WTC11 (cell line): ENCODE measurements around the gene PCBP3. TPM values are rescaled to one million over a fixed set of nuclear protein-coding genes. Genes with fewer than 3 reads are reported as not detected.

Source experiments
- ATAC-seq: fragments of 200-7000 bp; cut with Tn5 transposase; 2 replicates; pipeline ENCODE4 v1.10.0; 2021; ENCODE audit warnings: mild to moderate bottlenecking, moderate library complexity
- CTCF ChIA-PET: fragments of 300-600 bp; sonication (Branson Sonifier 250); formaldehyde crosslinking; loops from one replicate; lab custom pipeline; 2021; ENCODE audit warnings: antibody characterized with exemption; lab: Charles Lee
- POLR2A ChIA-PET: fragments of 350-600 bp; sonication (Branson Sonifier 250); formaldehyde crosslinking; loops from one replicate; lab custom pipeline; 2021; ENCODE audit warnings: antibody characterized with exemption; lab: Charles Lee
- DNase-seq: peaks from one replicate; pipeline ENCODE4 v3.0.0; 2021; ENCODE audit warnings: low spot score
- H3K27ac Mint-ChIP-seq: 2 replicates; pipeline ENCODE4 v1.8.0; 2021; ENCODE audit warnings: mixed read lengths
- H3K27me3 Mint-ChIP-seq: 2 replicates; pipeline ENCODE4 v1.8.0; 2021; ENCODE audit warnings: low read depth, mild to moderate bottlenecking, moderate library complexity, mixed read lengths
- H3K36me3 Mint-ChIP-seq: 2 replicates; pipeline ENCODE4 v1.8.0; 2021; ENCODE audit warnings: mixed read lengths
- H3K4me1 Mint-ChIP-seq: 2 replicates; pipeline ENCODE4 v1.8.0; 2022; ENCODE audit warnings: mixed read lengths
- H3K4me3 Mint-ChIP-seq: 2 replicates; pipeline ENCODE4 v1.8.0; 2021; ENCODE audit warnings: mild to moderate bottlenecking, moderate library complexity, mixed read lengths
- H3K9me3 Mint-ChIP-seq: 2 replicates; pipeline ENCODE4 v1.8.0; 2021; ENCODE audit warnings: mixed read lengths
- ATF2 ChIP-seq: sonication (generic); formaldehyde crosslinking; IDR thresholded peaks from 2 replicates; pipeline ENCODE4 v1.8.1; 2022; ENCODE audit warnings: low read depth, missing genetic modification reagents, borderline replicate concordance
- ATF3 ChIP-seq: sonication (generic); formaldehyde crosslinking; conservative IDR thresholded peaks from 2 replicates; pipeline ENCODE4 v1.8.1; 2022; ENCODE audit warnings: mild to moderate bottlenecking, missing genetic modification reagents
- E2F4 ChIP-seq: sonication (generic); formaldehyde crosslinking; IDR thresholded peaks from 2 replicates; pipeline ENCODE4 v1.8.1; 2022; ENCODE audit warnings: low read depth, mild to moderate bottlenecking, moderate library complexity, missing genetic modification reagents, borderline replicate concordance
- E2F5 ChIP-seq: sonication (generic); formaldehyde crosslinking; IDR thresholded peaks from 2 replicates; pipeline ENCODE4 v1.8.1; 2022; ENCODE audit warnings: mild to moderate bottlenecking, moderate library complexity, missing genetic modification reagents
- FOXP4 ChIP-seq: sonication (generic); formaldehyde crosslinking; IDR thresholded peaks from 2 replicates; pipeline ENCODE4 v1.8.0; 2022; ENCODE audit warnings: mild to moderate bottlenecking, missing genetic modification reagents
- GABPB1 ChIP-seq: sonication (generic); formaldehyde crosslinking; IDR thresholded peaks from 2 replicates; pipeline ENCODE4 v1.8.1; 2023; ENCODE audit warnings: mild to moderate bottlenecking, missing genetic modification reagents
- GRHL2 ChIP-seq: fragments of 250-450 bp; sonication (Bioruptor Pico); IDR thresholded peaks from 2 replicates; pipeline ENCODE4 v1.8.0; 2022; ENCODE audit warnings: mild to moderate bottlenecking, moderate library complexity; ENCODE audit not compliant: insufficient replicate concordance, severe bottlenecking
- NFYB ChIP-seq: sonication (generic); formaldehyde crosslinking; conservative IDR thresholded peaks from 2 replicates; pipeline ENCODE4 v1.8.0; 2022; ENCODE audit warnings: low read depth, missing genetic modification reagents
- NR1H2 ChIP-seq: sonication (generic); formaldehyde crosslinking; IDR thresholded peaks from 2 replicates; pipeline ENCODE4 v1.9.0; 2021; ENCODE audit warnings: mild to moderate bottlenecking, moderate library complexity, missing genetic modification reagents
- NR3C1 ChIP-seq: sonication (generic); formaldehyde crosslinking; conservative IDR thresholded peaks from 2 replicates; pipeline ENCODE4 v1.8.1; 2023; ENCODE audit warnings: low read depth, mild to moderate bottlenecking, missing genetic modification reagents
- OVOL2 ChIP-seq: fragments of 250-450 bp; sonication (Bioruptor Pico); IDR thresholded peaks from 2 replicates; pipeline ENCODE4 v1.9.0; 2021; ENCODE audit warnings: mild to moderate bottlenecking, borderline replicate concordance
- PRRX2 ChIP-seq: fragments of 250-450 bp; sonication (Bioruptor Pico); IDR thresholded peaks from 2 replicates; pipeline ENCODE4 v1.8.0; 2021; ENCODE audit warnings: mild to moderate bottlenecking
- SMAD3 ChIP-seq: sonication (generic); formaldehyde crosslinking; IDR thresholded peaks from 2 replicates; pipeline ENCODE4 v1.8.0; 2022; ENCODE audit warnings: missing genetic modification reagents, mild to moderate bottlenecking, borderline replicate concordance
- TCF7 ChIP-seq: sonication (generic); formaldehyde crosslinking; IDR thresholded peaks from 2 replicates; pipeline ENCODE4 v1.8.0; 2022; ENCODE audit warnings: mild to moderate bottlenecking, low read depth, missing genetic modification reagents, moderate library complexity
- ZBTB21 ChIP-seq: sonication (generic); formaldehyde crosslinking; IDR thresholded peaks from 2 replicates; pipeline ENCODE4 v1.8.1; 2023; ENCODE audit warnings: mild to moderate bottlenecking, missing genetic modification reagents, borderline replicate concordance
- ZNF121 ChIP-seq: sonication (generic); formaldehyde crosslinking; IDR thresholded peaks from 2 replicates; pipeline ENCODE4 v1.8.0; 2023; ENCODE audit warnings: missing genetic modification reagents
- ZNF396 ChIP-seq: fragments of 250-450 bp; sonication (Bioruptor Pico); IDR thresholded peaks from 2 replicates; pipeline ENCODE4 v1.8.0; 2021; ENCODE audit warnings: mild to moderate bottlenecking, moderate library complexity, borderline replicate concordance
- ZNF423 ChIP-seq: fragments of 250-450 bp; sonication (Bioruptor Pico); IDR thresholded peaks from 2 replicates; pipeline ENCODE4 v2.1.2; 2022; ENCODE audit warnings: mild to moderate bottlenecking, moderate library complexity
- ZNF671 ChIP-seq: fragments of 250-450 bp; sonication (Bioruptor Pico); IDR thresholded peaks from 2 replicates; pipeline ENCODE4 v1.8.0; 2021; ENCODE audit warnings: mild to moderate bottlenecking
- total RNA-seq: library from RNA; stranded (reverse); gene quantifications from 3 replicates; pipeline ENCODE4 v1.2.3, GENCODE V29; 2021
- TF ChIP-seq, protein P1 (sequence below): sonication (generic); formaldehyde crosslinking; IDR thresholded peaks from 2 replicates; pipeline ENCODE4 v1.8.0; 2022; ENCODE audit warnings: mild to moderate bottlenecking, missing genetic modification reagents
- TF ChIP-seq, protein P2 (sequence below): sonication (generic); formaldehyde crosslinking; IDR thresholded peaks from 2 replicates; pipeline ENCODE4 v1.8.1; 2023; ENCODE audit warnings: mild to moderate bottlenecking, missing genetic modification reagents, moderate library complexity
- TF ChIP-seq, protein P3 (sequence below): sonication (generic); formaldehyde crosslinking; IDR thresholded peaks from 2 replicates; pipeline ENCODE4 v1.8.1; 2022; ENCODE audit warnings: missing genetic modification reagents, borderline replicate concordance
- TF ChIP-seq, protein P4 (sequence below): fragments of 250-450 bp; sonication (Bioruptor Pico); IDR thresholded peaks from 2 replicates; pipeline ENCODE4 v2.1.2; 2022; ENCODE audit warnings: mild to moderate bottlenecking, moderate library complexity
- TF ChIP-seq, protein P5 (sequence below): sonication (generic); formaldehyde crosslinking; IDR thresholded peaks from 2 replicates; pipeline ENCODE4 v1.8.1; 2023; ENCODE audit warnings: mild to moderate bottlenecking, missing genetic modification reagents

Gene PCBP3
- total RNA-seq, 1 experiment from 2014 or later: 8.5 TPM

- ChIA-PET CTCF (no interaction called here), POLR2A (no interaction called here)
- Mint-ChIP-seq H3K4me1 (no peaks in the 10 kb centered on the region), H3K27ac (no peak overlapping the region), H3K4me3 (no peak overlapping the region), H3K36me3 (0 out of 2 replicates have a peak, but pooled peaks cover 3% of the 10 kb centered on the region), H3K27me3 (0 out of 2 replicates have a peak, but pooled peaks cover 2% of the 10 kb centered on the region)
- no peak for DNase-seq
- ATAC-seq: no peak
- TF ChIP-seq NFYB (CRISPR knock-in tag): no peak
- TF ChIP-seq, protein P1, sequence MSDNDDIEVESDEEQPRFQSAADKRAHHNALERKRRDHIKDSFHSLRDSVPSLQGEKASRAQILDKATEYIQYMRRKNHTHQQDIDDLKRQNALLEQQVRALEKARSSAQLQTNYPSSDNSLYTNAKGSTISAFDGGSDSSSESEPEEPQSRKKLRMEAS (CRISPR knock-in tag): no peak
- no peak for TF ChIP-seq E2F4 (CRISPR knock-in tag)
- no peak for TF ChIP-seq GABPB1 (CRISPR knock-in tag)
- no peak for TF ChIP-seq E2F5
- no peak for TF ChIP-seq ZNF121 (CRISPR knock-in tag)
- no peak for TF ChIP-seq PRRX2
- no peak for TF ChIP-seq FOXP4 (CRISPR knock-in tag)
- TF ChIP-seq TCF7 (CRISPR knock-in tag): no peak
- no peak for TF ChIP-seq OVOL2 (CRISPR knock-in tag)
- TF ChIP-seq, all 79 proteins: peak for 0
- H3K9me3 Mint-ChIP-seq: peaks cover 15% of the 10 kb centered on the region
Measured at GRCh38 chr21:45781741-45782140, 138.2 kb downstream of the PCBP3 start.

DNA sequence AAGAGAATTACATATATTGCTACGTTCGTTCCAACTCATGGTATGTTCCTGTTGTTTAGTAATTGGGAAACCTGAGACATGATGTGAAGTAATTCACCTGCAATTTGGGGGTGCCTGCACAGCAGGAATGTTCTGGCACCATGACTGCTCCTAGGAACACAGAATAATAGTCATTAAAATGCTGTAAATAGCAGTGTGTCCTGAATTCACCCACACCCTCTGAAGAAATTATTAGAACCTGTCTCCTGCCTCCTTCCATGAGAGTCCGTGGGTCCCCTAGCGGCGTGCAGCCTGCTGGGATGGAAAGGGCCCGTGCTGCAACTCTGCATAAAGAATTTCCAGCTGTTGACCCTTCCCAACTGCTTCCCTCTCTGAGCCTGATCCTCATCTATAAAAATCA, 143.1 kb downstream of the PCBP3 start:
- ATAC-seq (no peak), DNase-seq (no peak)
- peaks cover 8% of the 10 kb centered on the region for H3K9me3 Mint-ChIP-seq
- no peaks in the 10 kb centered on the region for H3K4me1 Mint-ChIP-seq
- ChIA-PET POLR2A (no interaction called here), CTCF (interaction anchor here (1.0 kb wide), 1 partner anchor 34 kb away, joined by 3 read pairs; no protein-coding TSS in a partner anchor)
- H3K27ac Mint-ChIP-seq: no peak overlapping the region
- TF ChIP-seq ZBTB21 (CRISPR knock-in tag) (no peak), ATF3 (CRISPR knock-in tag) (no peak), SMAD3 (CRISPR knock-in tag) (no peak), GRHL2 (CRISPR knock-in tag) (no peak), NR3C1 (no peak), ZNF671 (CRISPR knock-in tag) (no peak), ZNF121 (CRISPR knock-in tag) (no peak), ZNF396 (no peak), ZNF423 (CRISPR knock-in tag) (no peak), ATF2 (CRISPR knock-in tag) (no peak), NR1H2 (CRISPR knock-in tag) (no peak)
- TF ChIP-seq, protein P2, sequence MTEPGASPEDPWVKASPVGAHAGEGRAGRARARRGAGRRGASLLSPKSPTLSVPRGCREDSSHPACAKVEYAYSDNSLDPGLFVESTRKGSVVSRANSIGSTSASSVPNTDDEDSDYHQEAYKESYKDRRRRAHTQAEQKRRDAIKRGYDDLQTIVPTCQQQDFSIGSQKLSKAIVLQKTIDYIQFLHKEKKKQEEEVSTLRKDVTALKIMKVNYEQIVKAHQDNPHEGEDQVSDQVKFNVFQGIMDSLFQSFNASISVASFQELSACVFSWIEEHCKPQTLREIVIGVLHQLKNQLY: no peak
- TF ChIP-seq, protein P3, sequence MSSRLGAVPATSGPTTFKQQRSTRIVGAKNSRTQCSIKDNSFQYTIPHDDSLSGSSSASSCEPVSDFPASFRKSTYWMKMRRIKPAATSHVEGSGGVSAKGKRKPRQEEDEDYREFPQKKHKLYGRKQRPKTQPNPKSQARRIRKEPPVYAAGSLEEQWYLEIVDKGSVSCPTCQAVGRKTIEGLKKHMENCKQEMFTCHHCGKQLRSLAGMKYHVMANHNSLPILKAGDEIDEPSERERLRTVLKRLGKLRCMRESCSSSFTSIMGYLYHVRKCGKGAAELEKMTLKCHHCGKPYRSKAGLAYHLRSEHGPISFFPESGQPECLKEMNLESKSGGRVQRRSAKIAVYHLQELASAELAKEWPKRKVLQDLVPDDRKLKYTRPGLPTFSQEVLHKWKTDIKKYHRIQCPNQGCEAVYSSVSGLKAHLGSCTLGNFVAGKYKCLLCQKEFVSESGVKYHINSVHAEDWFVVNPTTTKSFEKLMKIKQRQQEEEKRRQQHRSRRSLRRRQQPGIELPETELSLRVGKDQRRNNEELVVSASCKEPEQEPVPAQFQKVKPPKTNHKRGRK (CRISPR knock-in tag): no peak
- TF ChIP-seq, protein P4, sequence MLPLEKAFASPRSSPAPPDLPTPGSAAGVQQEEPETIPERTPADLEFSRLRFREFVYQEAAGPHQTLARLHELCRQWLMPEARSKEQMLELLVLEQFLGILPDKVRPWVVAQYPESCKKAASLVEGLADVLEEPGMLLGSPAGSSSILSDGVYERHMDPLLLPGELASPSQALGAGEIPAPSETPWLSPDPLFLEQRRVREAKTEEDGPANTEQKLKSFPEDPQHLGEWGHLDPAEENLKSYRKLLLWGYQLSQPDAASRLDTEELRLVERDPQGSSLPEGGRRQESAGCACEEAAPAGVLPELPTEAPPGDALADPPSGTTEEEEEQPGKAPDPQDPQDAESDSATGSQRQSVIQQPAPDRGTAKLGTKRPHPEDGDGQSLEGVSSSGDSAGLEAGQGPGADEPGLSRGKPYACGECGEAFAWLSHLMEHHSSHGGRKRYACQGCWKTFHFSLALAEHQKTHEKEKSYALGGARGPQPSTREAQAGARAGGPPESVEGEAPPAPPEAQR: no peak
- TF ChIP-seq, protein P5, sequence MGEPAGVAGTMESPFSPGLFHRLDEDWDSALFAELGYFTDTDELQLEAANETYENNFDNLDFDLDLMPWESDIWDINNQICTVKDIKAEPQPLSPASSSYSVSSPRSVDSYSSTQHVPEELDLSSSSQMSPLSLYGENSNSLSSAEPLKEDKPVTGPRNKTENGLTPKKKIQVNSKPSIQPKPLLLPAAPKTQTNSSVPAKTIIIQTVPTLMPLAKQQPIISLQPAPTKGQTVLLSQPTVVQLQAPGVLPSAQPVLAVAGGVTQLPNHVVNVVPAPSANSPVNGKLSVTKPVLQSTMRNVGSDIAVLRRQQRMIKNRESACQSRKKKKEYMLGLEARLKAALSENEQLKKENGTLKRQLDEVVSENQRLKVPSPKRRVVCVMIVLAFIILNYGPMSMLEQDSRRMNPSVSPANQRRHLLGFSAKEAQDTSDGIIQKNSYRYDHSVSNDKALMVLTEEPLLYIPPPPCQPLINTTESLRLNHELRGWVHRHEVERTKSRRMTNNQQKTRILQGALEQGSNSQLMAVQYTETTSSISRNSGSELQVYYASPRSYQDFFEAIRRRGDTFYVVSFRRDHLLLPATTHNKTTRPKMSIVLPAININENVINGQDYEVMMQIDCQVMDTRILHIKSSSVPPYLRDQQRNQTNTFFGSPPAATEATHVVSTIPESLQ (CRISPR knock-in tag): no peak
- H3K36me3 Mint-ChIP-seq: no peaks in the 10 kb centered on the region
- no peak overlapping the region for H3K4me3 Mint-ChIP-seq
- H3K27me3 Mint-ChIP-seq: no peaks in the 10 kb centered on the region
